ENCODE data around the gene LKAAEAR1. TPM values are rescaled to one million over a fixed set of nuclear protein-coding genes. Genes with fewer than 3 reads are reported as not detected.

LKAAEAR1 gene
- total RNA-seq, 1 donor from 2014 or later, result not detected

DNA sequence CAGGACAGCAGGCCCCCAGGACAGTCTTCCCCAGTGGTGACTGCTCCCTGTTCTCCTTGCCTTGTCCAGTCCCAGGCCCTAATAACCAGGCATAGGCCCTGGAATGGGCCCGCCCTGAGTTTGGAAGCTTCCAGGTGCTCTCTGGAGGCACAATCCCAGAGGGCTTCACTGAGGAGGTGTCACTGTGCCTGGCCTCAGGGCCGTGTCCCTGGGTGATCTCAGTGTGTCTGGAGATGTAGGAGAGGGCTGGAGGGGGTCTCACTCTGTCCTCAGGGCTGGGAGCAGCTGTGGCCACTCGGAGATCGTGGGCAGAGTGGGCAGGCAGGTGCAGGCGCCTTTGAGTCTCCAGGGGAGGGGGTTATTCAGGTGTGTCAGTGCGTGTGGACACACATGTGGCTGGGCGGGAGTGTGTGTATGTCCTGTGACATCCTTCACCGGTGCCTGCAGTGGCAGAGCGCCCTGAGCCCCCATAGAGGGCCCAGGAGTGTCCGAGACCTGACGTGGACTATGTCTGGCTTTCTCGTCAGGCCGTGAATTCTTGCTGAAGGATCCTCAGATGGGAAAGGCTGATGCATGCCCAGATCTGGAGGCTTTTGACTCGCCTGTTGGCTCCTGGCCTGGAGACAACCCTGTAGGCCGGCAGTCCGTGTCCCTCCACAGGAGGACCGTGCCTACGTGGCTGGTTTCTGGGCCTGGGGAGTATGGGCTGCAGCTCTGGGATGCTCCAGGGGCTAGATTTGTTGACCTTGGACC lies 28.7 kb upstream of the LKAAEAR1 start:
- ATAC-seq (no peak), DNase-seq (peak; percentile 14)
- intact Hi-C loops (cut with micrococcal nuclease), result no loop called here

DNA sequence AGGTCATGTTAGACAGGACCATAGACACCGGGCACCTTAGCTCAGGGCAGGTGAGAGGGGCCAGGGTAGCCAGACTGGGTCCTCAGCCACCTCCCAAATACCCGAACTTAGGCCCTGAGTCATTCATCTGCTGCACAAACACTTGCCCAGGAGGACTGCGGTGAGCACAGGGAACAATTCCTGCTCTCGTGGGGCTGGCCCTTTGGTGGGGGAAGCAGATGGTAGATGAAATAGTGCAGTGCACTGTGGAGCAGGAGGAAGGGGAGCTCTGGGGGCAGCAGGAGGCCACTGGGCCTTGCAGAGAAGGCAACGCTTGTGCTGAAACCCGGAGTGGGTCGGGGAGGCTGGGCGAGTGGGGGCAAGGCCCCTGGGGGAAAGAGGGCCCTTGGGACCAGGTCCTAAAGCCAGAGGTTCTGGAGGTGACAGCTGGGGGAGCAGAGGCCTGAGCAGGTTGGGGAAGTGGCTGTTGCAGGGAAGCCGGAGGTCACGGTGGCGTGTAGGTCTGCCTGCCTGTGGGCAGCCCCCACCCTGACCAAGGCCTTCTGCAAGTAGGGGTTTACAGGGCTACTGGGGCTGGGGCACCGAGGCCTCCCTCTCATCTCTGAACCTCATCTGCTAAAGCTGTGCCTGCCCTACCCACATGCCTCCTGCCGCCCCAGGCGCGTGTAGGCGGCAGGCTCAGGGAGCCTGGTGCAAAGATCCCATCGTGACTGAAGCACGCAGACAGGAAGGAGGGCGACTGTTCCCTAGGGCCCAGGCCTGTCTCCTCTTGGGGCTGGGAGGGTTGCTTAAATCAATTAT lies 27.8 kb upstream of the LKAAEAR1 start:
- DNase-seq (peak; percentile 21), ATAC-seq (no peak)
- intact Hi-C loops (cut with micrococcal nuclease), result no loop called here

DNA sequence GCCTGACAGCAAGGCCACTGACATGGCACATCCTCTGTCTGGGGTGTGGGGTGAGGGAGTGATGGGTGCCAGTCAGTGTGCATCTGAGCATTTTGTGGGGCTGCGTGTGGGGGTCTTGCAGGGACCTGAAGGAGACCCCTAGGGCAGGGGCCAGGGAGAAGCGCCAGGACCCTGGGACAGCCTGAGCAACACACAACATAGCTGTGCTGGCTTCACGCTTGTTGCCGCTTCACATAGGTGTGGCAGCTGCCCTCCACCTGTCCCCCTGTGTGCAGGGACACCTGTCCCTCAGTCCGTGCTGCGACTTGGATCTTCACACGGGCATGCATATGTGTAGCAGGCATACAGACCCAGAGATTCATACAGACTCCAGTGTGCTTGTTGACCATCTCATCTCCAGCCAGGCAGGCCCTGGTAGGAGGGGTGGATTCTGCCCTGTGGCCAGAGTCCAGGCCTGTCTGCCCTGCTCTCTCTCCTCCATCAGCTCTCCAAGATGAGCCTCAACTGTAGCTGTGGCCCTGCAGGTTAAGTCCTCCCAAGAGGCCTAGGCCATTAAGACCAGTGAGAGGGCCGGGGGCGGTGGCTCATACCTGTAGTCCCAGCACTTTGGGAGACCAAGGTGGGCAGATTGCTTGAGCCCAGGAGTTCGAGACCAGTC lies 26.3 kb upstream of the LKAAEAR1 start:
- no peak for ATAC-seq
- DNase-seq, result peak; percentile 20
- intact Hi-C loops (cut with micrococcal nuclease), result no loop called here

DNA sequence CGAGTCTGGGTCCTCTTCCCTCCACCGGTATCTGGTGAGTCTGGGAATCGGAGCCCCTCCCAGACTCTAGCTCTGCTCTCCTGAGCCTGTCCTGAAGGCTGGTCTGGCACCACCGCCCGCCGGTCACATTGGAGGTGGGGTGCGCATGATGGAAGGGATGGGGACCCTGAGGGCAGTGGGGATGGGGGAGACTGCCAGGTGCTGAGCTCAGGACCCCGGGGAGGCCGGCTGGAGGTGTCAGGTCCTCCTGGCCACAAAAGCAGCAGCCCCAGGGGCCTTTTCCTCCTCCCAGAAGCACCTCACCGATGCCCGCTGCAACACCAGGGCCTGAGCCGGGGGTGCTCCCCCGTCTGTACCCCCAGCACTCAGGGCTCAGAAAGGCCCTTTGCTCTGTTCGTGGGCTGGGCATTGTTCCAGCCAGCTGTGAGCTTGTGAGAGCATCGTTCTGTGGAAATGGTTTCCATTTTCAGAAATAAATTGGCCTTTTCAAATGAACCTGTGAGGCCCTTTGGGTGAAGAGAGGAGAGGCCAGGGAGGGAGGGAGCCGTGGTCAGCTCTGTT lies 25.7 kb upstream of the LKAAEAR1 start:
- peak; percentile 20 for DNase-seq
- intact Hi-C loops (cut with micrococcal nuclease), result no loop called here
- no peak for ATAC-seq

DNA sequence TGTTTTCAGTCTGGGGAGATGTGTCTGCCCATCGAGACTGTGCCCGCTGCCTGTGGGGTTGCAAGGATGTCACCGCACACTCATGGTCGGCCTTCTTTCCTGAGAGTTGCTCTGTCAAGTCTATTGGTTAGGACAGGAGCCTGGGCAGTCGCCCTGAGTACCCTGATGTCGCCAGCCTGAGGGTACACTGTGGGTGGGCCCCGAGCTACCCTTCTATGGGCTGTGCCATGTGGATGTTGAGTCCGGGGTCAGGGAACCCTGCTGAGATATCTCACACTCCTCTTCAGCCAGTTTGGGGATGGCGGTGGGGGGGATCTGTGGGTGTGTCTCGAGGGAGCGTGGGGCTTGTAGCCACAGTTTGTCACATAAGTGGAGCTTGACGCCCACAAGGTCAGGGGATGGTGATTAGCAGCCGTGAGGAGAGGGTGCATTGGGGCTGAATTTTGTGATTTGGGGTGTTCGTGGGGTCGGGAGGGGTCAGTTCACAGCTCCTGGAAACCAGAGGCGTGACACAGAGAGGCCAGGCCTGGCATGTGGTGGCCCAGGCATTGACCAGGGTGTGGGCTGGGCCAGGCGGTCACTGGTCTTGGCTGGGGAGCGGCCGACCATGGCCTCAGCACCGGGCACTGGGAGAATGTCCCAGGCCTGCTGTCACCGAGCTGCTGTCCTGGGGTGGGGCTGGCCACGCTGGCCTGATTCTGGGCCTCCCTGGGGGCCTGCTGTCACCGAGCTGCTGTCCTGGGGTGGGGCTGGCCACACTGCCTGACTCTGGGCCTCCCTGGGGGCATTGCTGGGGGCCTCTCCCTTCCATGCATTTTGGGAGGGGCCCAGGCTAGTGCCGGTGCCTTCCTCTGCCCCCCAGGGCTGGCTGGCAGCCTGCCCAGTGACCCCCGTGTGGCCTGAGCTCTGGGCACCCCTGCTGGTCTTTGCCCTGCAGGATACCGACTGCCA lies 24.8 kb upstream of the LKAAEAR1 start:
- no peak for ATAC-seq
- intact Hi-C loops (cut with micrococcal nuclease), result no loop called here

DNA sequence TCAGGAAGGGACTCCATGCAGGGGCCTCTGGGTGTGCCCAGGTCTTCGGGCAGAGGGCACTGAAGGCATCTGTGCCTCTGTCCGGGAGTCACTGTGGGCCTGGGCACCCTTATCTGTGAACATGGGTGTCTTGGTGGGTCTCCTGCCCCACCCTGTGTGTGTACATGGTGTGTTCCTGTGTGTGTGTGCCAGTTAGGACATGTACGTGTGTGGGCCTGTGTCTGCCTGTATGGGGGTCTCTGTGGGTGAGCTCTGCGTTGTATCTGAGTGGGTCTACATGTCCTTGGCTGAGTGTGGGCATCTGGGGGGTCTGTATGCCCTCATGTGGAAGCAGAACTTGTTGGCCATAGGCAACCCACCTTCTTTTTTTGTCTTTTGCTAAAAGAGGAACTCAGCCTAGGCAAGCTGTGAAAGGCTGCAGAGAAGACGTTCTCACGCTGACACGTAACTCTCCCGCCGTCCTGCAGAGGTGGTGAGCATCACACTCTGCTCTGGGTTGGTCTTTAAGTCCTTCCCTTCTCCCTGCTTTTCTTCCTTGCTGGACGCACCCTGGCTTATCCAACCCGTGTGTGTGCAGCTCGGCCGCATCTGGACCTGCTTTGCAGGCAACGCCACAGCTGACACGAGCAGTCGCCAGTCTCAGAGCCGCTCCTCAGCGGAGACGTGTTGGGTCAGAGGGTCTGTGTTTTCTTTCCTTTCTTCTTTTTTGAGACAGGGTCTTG lies 23.7 kb upstream of the LKAAEAR1 start:
- no peak for ATAC-seq
- DNase-seq, result peak; percentile 15
- intact Hi-C loops (cut with micrococcal nuclease), result no loop called here

More for the DNA sequence above, 24.8 kb upstream of the LKAAEAR1 start:
- DNase-seq, result peak; percentile 21

DNA sequence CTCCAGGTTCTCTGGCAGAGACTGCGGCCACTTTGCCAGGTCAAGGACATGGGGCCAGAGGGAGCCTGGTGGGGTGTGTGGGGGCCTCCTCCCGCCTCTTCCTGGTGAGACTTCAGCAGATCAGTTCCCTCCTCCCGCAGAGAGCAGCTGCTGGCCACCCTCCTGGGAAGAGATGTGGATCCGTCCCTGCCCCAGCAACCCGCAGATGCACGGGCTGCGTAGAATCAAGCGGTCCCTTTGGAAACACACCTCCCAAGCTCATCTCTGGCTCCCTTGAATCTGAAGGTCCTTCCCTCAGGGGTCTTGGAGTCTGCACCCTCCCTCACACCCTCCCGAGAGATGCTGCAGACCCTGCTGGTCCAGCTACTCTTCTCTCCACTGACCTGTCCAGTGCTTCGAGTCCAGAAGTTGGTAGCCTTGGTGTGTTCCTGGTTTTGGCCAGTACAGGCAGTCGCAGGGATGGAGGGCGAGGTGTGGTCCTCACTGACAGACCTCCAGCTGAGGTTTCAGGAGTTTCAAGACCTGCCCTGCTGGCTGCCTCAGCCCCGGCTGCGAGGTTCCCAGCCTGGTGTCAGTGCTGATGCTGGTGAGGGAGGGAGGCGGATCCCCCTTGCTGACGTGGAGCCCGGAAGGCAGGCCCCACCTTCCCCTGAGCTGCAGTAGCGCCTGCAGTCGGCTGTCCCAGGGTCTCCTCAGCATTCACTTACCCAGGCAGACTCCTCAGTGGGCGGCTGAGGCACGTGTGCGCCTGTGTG lies 23.0 kb upstream of the LKAAEAR1 start, which contains the start of gene NPBWR2:
Gene NPBWR2, minus strand, starts transcription at position 585 of the 755 bp plus-strand sequence. CDS start 734 bp downstream, outside the sequence.
- peak; percentile 25 for DNase-seq
- ATAC-seq, result no peak
- intact Hi-C loops (cut with micrococcal nuclease), result no loop called here

DNA sequence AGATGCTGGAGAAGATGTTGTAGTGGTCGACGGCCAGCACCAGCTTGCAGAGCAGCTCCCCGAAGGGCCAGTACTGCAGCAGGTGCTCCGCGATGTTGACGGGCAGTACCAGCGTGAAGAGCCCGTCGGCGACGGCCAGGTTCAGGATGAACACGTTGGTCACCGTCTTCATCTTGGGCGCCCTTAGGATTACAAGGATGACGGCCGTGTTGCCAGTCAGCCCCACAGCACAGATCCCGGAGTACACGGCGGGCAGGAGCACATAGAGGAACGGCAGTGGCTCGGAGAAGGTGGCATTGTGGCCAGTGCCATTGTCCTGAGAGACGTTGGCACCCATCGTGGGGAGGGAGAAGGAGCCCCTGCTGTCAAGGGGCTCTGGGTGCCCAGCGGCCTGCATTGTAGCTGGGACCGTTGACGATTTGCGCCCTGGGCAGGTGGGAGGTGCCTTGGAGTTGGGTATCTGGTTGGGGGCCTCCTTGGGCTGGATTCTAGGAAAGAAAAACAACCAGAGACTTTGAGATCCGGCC lies 22.3 kb upstream of the LKAAEAR1 start:
- ATAC-seq (no peak), DNase-seq (peak; percentile 22)
- intact Hi-C loops (cut with micrococcal nuclease), result no loop called here

DNA sequence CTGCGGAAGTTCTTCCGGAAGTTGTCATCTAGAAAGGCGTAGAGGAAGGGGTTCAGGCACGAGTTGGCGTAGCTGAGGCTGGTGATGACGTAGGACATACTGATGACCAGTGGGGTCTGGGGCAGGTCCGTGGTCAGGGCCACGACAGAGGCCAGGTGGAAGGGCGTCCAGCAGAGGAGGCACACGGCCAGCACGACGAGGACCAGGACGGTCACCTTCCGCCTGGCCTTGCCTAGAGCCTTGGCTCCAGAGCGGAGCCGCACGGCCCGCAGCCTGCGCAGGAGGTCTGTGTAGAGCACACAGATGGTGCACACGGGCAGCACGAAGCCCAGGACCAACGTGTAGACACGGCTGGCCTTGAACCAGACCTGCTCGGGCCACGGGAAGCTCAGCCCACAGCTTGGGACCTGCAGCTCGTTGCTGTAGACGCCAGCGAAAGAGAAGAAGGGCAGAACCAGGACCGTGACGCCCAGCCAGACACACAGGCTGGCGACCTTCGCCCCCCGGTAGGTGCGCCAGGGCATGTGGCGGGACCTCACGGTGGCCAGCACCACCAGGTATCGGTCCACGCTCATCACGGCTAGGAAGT lies 21.7 kb upstream of the LKAAEAR1 start:
- intact Hi-C loops (cut with micrococcal nuclease), result no loop called here
- no peak for ATAC-seq
- DNase-seq, result no peak

DNA sequence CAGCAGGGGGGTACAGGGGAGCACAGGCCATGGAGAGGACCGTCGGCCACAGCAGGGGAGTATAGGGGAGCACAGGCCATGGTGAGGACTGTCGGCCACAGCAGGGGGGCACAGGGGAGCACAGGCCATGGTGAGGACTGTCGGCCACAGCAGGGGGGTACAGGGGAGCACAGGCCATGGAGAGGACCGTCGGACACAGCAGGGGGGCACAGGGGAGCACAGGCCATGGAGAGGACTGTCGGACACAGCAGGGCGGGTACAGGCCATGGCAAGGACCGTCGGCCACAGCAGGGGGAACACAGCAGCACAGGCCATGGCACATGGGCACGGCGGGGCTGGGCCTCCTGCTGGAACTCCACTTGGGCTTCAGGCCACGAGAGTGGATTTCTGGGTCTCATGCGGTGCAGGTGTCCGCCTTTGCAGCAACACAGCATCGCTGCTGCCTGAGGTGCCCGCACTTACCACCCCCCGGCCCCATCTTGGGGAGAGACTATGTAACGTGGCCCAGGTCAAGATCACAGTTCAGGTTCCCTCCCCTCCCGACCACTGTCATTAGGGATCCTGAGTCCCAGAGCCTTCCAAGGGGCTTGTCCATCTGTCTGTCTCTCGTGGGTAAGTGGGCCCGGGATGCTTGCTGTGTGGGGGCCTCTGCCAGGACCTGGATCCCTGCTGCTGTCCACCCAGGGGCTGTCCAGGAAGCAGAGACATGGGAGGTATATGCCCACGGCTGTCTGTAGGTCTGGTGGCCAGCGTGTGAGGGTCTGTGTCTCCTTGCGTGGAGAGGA lies 20.7 kb upstream of the LKAAEAR1 start:
- no peak for ATAC-seq

DNA sequence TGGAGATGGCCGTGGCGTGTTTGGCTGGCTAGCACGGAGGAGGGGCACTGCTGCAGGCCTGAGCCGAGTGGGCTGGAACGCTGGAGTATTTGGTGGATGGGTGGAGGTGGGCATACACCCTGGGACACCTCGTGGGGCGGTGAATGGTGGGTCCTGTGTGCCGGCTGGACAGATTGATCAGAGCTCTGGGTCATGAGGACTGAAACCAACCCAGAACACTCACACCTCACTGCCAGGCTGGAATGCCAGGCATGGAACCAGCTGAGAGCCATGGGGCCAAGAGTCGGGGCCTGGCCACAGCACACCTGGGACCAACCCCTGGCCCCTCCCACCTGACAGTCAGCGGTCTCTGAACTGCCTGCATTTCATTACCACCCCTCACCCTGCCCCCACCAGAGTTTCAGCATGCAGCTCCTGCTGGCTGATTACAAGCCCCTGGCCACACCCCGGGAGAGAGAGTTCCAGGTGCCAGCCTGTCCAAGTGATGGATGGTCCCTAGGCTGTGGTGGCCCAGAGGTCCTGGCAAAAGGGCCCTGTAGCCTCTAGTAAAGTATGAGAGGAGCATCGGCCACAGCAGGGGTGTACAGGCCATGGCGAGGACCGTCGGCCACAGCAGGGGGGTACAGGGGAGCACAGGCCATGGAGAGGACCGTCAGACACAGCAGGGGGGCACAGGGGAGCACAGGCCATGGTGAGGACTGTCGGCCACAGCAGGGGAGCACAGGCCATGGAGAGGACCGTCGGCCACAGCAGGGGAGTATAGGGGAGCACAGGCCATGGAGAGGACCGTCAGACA lies 19.9 kb upstream of the LKAAEAR1 start:
- no peak for ATAC-seq
- intact Hi-C loops (cut with micrococcal nuclease), result no loop called here
- peak; percentile 13 for DNase-seq

More for the DNA sequence above, 20.7 kb upstream of the LKAAEAR1 start:
- peak; percentile 14 for DNase-seq
- intact Hi-C loops (cut with micrococcal nuclease), result no loop called here

DNA sequence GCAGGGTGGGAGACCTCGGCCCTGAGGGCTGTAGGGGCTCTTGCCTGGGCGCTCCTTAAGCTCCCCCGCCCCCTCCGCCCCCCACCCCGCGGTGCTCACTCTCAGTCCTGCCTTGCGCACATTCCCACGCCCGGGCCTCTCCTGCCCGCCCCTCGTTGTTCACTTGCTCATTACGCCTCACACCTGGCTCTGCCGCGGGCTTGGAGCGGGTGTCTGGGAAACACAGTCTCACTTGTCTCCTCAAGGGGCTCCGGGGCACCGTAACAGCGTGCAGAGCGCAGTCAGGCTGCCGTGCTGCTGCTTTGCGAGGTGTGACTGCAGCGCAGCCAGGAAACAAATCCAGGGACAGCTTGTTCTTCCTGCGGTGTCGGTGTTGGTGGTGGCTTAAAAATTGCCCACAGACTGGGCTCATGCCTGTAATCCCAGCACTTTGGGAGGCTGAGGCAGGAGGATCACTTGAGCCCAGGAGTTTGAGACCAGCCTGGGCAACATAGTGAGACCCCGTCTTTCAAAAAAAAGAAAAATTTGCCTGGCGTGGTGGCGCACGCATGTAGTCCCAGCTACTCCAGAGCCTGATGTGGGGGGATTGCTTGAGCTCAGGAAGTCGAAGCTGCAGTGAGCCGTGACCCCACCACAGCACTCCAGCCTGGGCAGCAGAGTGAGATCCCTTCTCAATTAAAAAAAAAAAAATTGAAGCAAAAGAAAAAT lies 18.6 kb upstream of the LKAAEAR1 start:
- intact Hi-C loops (cut with micrococcal nuclease), result no loop called here
- ATAC-seq (peak; percentile 67), DNase-seq (peak; percentile 42)

DNA sequence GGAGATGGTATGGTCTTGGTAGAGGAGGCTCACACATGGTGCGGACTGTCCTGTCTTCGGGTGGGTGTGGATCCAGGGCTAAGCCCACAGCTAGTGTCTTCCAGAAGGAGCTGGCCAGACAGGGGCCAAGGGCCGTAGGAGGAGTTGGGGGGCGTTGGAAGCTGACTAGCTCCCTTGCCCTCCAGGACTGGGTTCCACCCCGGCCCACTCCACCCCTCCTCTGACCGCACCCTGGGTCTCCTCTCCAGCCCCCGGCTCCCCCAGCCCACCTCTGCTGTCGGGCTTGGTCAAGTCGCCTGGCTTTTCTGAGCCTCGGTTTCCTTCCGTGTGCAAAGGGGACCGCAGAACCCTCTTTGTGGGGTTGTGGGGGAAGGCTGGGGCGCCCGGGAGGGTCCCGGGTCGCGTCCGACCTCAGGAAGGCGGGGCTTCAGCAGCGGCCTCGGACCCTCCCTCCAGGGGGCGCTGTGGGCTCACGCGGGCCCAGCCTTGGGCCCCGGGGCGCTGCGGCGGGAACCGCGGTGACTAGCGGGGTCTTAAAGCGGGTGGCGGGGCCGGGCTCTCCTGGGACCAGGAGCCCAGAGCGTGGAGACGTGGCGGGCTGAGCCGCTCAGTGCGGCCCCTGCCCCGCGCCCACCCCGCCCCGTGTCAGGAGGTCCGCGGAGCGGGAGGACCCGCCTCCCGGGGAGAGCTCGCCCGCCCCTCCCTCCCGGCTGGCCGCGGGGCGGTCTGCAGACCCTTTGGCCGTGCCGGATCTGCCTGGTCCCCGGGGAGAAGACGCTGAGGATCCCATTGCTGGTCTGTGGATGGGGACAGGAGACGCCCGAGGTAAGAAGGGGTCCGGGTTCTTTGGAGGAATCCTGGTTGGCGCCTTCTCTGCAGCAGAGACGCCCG lies 17.8 kb upstream of the LKAAEAR1 start:
- ATAC-seq (peak; percentile 80), DNase-seq (peak; percentile 72)
- intact Hi-C loops (cut with micrococcal nuclease), result no loop called here

Data from left ventricle myocardium superior (tissue), 1 donor.